ENCODE measurements around the gene MPP3.

MPP3 gene

GRCh38 chr17:43830510-43831140 is 2.3 kb downstream of the MPP3 start:
- Histone ChIP-seq H3F3A (ENCODE audit: insufficient read depth) (no peaks in the 10 kb centered on the region), H3K4me2 (ENCODE audit: low read depth, low read length, poor library complexity, severe bottlenecking) (no peak overlapping the region), H3K27me3 (ENCODE audit: low read length) (no peaks in the 10 kb centered on the region), H3K27ac (ENCODE audit: low read depth, low read length) (no peak overlapping the region), H3K79me2 (ENCODE audit: insufficient read depth, low read length) (no peaks in the 10 kb centered on the region), H3K9me3 (ENCODE audit: insufficient read depth, low read length) (no peaks in the 10 kb centered on the region), H3K36me3 (ENCODE audit: low read length) (no peaks in the 10 kb centered on the region), H3K9ac (ENCODE audit: low read length) (no peak overlapping the region), H4K20me1 (ENCODE audit: low read depth, low read length) (no peaks in the 10 kb centered on the region), H2AFZ (ENCODE audit: low read depth, low read length, severe bottlenecking) (no peak overlapping the region), H3K4me3 (ENCODE audit: insufficient read depth, low read length, poor library complexity, severe bottlenecking) (no peak overlapping the region), H3K9me2 (replicated peaks; ENCODE audit: insufficient read depth, low read length) (no peaks in the 10 kb centered on the region)
- TF ChIP-seq CTCF (IDR thresholded peaks at IDR 0.05; ENCODE audit: insufficient read depth, low read length, poor library complexity, severe bottlenecking) (no peak), EZH2phosphoT487 (conservative IDR thresholded peaks at IDR 0.05; ENCODE audit: low read length) (no peak)

- Histone ChIP-seq H4K20me1 (ENCODE audit: low read depth, low read length) (no peaks in the 10 kb centered on the region), H3K4me2 (ENCODE audit: low read depth, low read length, poor library complexity, severe bottlenecking) (no peak overlapping the region), H3K4me3 (ENCODE audit: insufficient read depth, low read length, poor library complexity, severe bottlenecking) (no peak overlapping the region), H3K9me2 (replicated peaks; ENCODE audit: insufficient read depth, low read length) (no peaks in the 10 kb centered on the region), H3K27me3 (ENCODE audit: low read length) (no peaks in the 10 kb centered on the region), H3K9me3 (ENCODE audit: insufficient read depth, low read length) (no peaks in the 10 kb centered on the region), H3F3A (ENCODE audit: insufficient read depth) (no peaks in the 10 kb centered on the region), H3K27ac (ENCODE audit: low read depth, low read length) (no peak overlapping the region), H3K79me2 (ENCODE audit: insufficient read depth, low read length) (no peaks in the 10 kb centered on the region), H2AFZ (ENCODE audit: low read depth, low read length, severe bottlenecking) (no peak overlapping the region), H3K9ac (ENCODE audit: low read length) (no peak overlapping the region), H3K36me3 (ENCODE audit: low read length) (no peaks in the 10 kb centered on the region)
- TF ChIP-seq EZH2phosphoT487 (conservative IDR thresholded peaks at IDR 0.05; ENCODE audit: low read length): no peak
- TF ChIP-seq CTCF (IDR thresholded peaks at IDR 0.05; ENCODE audit: insufficient read depth, low read length, poor library complexity, severe bottlenecking): no peak
These were observed 3.2 kb downstream of the MPP3 start for GRCh38 chr17:43829738-43830137.

- no peaks in the 10 kb centered on the region for H4K20me1 ChIP-seq (ENCODE audit: low read depth, low read length)
- no peaks in the 10 kb centered on the region for H3K27me3 ChIP-seq (ENCODE audit: low read length)
- no peak overlapping the region for H3K4me3 ChIP-seq (ENCODE audit: insufficient read depth, low read length, poor library complexity, severe bottlenecking)
- H3K27ac ChIP-seq (ENCODE audit: low read depth, low read length): no peak overlapping the region
- no peaks in the 10 kb centered on the region for H3K36me3 ChIP-seq (ENCODE audit: low read length)
- no peaks in the 10 kb centered on the region for H3F3A ChIP-seq (ENCODE audit: insufficient read depth)
- TF ChIP-seq CTCF (IDR thresholded peaks at IDR 0.05; ENCODE audit: insufficient read depth, low read length, poor library complexity, severe bottlenecking): no peak
- no peak for TF ChIP-seq EZH2phosphoT487 (conservative IDR thresholded peaks at IDR 0.05; ENCODE audit: low read length)
- H3K9me2 ChIP-seq (replicated peaks; ENCODE audit: insufficient read depth, low read length): no peaks in the 10 kb centered on the region
- H3K4me2 ChIP-seq (ENCODE audit: low read depth, low read length, poor library complexity, severe bottlenecking): no peak overlapping the region
- no peak overlapping the region for H3K9ac ChIP-seq (ENCODE audit: low read length)
- no peaks in the 10 kb centered on the region for H3K79me2 ChIP-seq (ENCODE audit: insufficient read depth, low read length)
- no peaks in the 10 kb centered on the region for H3K9me3 ChIP-seq (ENCODE audit: insufficient read depth, low read length)
- H2AFZ ChIP-seq (ENCODE audit: low read depth, low read length, severe bottlenecking): no peak overlapping the region
These were observed 5.3 kb downstream of the MPP3 start for GRCh38 chr17:43827596-43827995.

All from SU-DHL-6 (cell line).